GM10266 (cell line): ENCODE results near the gene DAB1.

ENCODE experiments used
- DNase-seq: peaks from one replicate; pipeline ENCODE4 v3.0.0; 2012; ENCODE audit errors: extremely low spot score
- TF ChIP-seq, protein P1 (sequence below): IDR thresholded peaks from 2 replicates; pipeline ENCODE4 v1.5.1; 2012; ENCODE audit warnings: mild to moderate bottlenecking, low read depth; ENCODE audit not compliant: control insufficient read depth, insufficient read depth; ENCODE audit errors: missing control alignments

DAB1 gene

DNA sequence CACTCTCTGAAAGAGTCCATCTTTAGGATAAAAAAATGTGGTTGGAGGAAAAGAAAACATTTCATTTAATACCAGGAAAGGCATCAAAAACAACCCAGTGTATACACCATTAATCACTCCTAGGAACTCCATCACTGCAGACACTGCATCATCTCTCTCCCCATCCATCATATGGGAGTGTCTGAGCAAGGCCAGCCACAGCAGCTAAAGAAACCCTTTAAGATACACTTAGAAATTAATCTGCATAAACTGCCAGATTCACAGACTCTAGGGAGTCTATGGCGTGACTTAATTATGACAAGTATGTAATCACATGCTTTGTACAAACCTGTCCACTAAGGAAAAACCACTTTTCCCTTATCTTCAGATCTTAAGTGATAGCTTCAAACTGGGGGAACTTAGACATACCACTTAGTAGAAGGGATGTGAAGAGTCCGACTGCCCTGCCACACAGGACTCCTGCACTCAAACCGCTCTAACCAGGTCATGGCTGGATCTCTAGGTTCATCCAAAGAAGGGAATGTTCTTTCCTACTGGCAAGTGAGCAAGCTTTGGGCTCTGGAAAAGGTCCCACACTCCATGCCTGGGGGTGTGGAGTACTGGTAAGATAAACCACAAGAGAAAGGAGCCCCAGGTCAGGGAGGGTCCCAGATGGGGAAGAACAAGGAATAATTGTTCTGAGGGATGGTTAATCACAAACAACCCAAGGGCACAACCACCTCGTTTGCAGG is 397.1 kb downstream of the DAB1 start:
- no peak for DNase-seq
- TF ChIP-seq, protein P1, sequence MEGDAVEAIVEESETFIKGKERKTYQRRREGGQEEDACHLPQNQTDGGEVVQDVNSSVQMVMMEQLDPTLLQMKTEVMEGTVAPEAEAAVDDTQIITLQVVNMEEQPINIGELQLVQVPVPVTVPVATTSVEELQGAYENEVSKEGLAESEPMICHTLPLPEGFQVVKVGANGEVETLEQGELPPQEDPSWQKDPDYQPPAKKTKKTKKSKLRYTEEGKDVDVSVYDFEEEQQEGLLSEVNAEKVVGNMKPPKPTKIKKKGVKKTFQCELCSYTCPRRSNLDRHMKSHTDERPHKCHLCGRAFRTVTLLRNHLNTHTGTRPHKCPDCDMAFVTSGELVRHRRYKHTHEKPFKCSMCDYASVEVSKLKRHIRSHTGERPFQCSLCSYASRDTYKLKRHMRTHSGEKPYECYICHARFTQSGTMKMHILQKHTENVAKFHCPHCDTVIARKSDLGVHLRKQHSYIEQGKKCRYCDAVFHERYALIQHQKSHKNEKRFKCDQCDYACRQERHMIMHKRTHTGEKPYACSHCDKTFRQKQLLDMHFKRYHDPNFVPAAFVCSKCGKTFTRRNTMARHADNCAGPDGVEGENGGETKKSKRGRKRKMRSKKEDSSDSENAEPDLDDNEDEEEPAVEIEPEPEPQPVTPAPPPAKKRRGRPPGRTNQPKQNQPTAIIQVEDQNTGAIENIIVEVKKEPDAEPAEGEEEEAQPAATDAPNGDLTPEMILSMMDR, result no peak

DNA sequence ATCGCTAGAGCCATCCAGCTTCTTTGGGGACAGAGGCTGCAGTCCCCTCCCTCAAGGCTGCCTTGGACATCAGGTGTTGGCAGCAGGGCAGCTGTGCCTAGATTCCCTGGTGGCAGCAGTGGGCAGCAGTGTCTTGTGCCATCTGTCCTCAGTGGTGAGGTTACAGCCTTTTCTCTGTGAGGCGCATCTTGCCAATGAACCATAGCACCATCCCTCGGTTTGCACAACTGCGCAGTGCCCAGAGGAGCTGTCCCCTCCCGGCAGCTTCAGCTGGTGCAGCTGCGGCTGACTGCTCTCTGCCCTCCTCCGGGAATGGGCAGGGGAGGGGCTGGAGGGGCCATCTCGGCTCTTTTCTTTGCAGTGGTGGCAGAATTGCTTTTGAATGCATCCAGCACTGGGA is 399.0 kb downstream of the DAB1 start:
- TF ChIP-seq, protein P1, result no peak
- no peak for DNase-seq

GRCh38 chr1:57024428-57024827 is 399.4 kb downstream of the DAB1 start:
- DNase-seq, result no peak
- TF ChIP-seq, protein P1, result no peak

DNA sequence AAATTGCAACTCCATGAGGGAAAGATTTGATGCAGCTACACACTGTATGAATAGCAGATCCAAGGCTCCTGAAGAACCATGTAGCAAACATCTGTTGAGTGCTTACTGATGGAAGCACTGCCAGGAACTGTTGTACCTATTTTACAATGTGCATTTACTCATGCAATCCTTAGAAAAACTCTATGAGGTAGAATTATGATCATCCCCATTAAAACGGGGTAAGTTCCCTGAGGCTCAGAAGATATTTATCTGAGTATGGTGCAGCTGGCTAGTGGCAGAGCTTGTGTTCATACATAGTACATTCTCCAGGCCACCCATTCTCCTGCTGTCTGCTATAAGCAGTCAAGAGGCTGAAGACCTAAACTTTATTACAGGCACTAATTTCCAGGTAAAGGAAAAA is 403.6 kb downstream of the DAB1 start:
- no peak for DNase-seq
- TF ChIP-seq, protein P1, result no peak

- TF ChIP-seq, protein P1, result no peak
- no peak for DNase-seq
Observed at GRCh38 chr1:57019236-57019839, 404.5 kb downstream of the DAB1 start.

- TF ChIP-seq, protein P1, result no peak
- DNase-seq, result no peak
Observed at GRCh38 chr1:57018119-57018518, 405.7 kb downstream of the DAB1 start.

- DNase-seq, result no peak
- TF ChIP-seq, protein P1, result no peak
Observed at GRCh38 chr1:57017717-57018116, 406.1 kb downstream of the DAB1 start.
